H1 (cell line): ENCODE results near the gene NUTM1. TPM values are rescaled to one million over a fixed set of nuclear protein-coding genes. Genes with fewer than 3 reads are reported as not detected.

Source experiments
- NANOG ChIP-seq: IDR thresholded peaks from 2 replicates; pipeline ENCODE4 v1.6.1; 2011; ENCODE audit warnings: low read length, low read depth, mild to moderate bottlenecking, inconsistent platforms; ENCODE audit not compliant: insufficient read depth, poor library complexity, severe bottlenecking
- SIN3A ChIP-seq, 2 experiments: IDR thresholded peaks in 1 of 2; conservative IDR thresholded peaks in 1 of 2; 2 replicates each; pipeline ENCODE4 v1.6.1; 2011 to 2012; ENCODE audit warnings: low read length in 2 of 2, improper control_type of control experiment in 1 of 2, low read depth in 1 of 2, mild to moderate bottlenecking in 1 of 2
- SRF ChIP-seq: IDR thresholded peaks from 2 replicates; pipeline ENCODE4 v1.6.1; 2011; ENCODE audit warnings: mild to moderate bottlenecking, low read depth, low read length, moderate library complexity
- SUZ12 ChIP-seq: fragments of 200-600 bp; sonication (generic); IDR thresholded peaks from 2 replicates; pipeline ENCODE4 v1.6.1; 2012; ENCODE audit warnings: mild to moderate bottlenecking, inconsistent platforms, low read length, moderate library complexity, mixed read lengths
- polyA plus RNA-seq, 7 experiments: library from polyadenylated mRNA; depleted of rRNA in 3 of 7; stranded (reverse) in 5 of 7; unstranded in 2 of 7; fragments of >200 nt in 5 of 7; fragments of 200-250 nt in 2 of 7; gene quantifications; 1 replicate in 5 of 7; 2 replicates in 1 of 7; 4 replicates in 1 of 7; pipeline versions ENCODE4 v1.2.1 to v1.2.3, GENCODE V29; 2011 to 2013; ENCODE audit warnings: missing spikeins in 2 of 7, mixed read lengths in 2 of 7
- total RNA-seq: library from RNA; stranded (reverse); fragmentation: NEBNext Ultra II Directional; extraction: Animal tissue kit (Norgen Biotek cat#: 25700); gene quantifications from 2 replicates; pipeline ENCODE4 v1.2.1, GENCODE V29; 2021
- TF ChIP-seq, protein P1 (sequence below), 3 experiments: IDR thresholded peaks; 1 replicate in 2 of 3; 2 replicates in 1 of 3; pipeline versions ENCODE4 v1.5.1 to v1.6.1; 2011; ENCODE audit warnings: low read length in 3 of 3, mild to moderate bottlenecking in 3 of 3, inconsistent platforms in 2 of 3, low read depth in 1 of 3, moderate library complexity in 1 of 3; ENCODE audit not compliant: insufficient read depth in 1 of 3; ENCODE audit errors: control extremely low read depth in 1 of 3

The NUTM1 gene
- total and polyA plus RNA-seq, 2 of the 8 experiments (the other 6 are each of a cell fraction or from before 2014, with no cell fraction given): 0.39 to 0.60 TPM

DNA sequence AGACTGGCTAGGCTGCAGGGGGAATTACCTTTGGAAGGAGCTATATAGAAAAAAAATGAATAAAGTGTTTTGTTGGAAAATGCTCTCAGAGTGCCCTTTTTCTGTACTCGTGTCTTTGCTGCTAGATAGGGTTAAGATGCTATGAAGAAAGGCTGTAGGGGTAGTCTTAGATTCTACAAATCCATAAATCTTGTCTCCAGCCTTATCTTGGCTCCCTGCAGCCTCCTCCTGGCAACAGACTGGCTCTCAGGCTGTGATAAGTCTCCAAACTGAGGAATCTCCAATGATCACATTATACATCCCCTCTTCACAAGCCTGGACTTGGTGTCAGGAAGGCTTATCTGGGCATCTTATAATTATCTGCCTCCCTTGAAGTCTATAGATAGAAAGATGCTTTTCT lies 14.5 kb downstream of the NUTM1 start (continued):
- TF ChIP-seq, protein P1, sequence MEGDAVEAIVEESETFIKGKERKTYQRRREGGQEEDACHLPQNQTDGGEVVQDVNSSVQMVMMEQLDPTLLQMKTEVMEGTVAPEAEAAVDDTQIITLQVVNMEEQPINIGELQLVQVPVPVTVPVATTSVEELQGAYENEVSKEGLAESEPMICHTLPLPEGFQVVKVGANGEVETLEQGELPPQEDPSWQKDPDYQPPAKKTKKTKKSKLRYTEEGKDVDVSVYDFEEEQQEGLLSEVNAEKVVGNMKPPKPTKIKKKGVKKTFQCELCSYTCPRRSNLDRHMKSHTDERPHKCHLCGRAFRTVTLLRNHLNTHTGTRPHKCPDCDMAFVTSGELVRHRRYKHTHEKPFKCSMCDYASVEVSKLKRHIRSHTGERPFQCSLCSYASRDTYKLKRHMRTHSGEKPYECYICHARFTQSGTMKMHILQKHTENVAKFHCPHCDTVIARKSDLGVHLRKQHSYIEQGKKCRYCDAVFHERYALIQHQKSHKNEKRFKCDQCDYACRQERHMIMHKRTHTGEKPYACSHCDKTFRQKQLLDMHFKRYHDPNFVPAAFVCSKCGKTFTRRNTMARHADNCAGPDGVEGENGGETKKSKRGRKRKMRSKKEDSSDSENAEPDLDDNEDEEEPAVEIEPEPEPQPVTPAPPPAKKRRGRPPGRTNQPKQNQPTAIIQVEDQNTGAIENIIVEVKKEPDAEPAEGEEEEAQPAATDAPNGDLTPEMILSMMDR (IDR thresholded peaks at IDR 0.05; ENCODE audit: control extremely low read depth in 1 of 3, insufficient read depth in 1 of 3, low read depth in 1 of 3, low read length in 3 of 3): no peak
- TF ChIP-seq SIN3A (conservative IDR thresholded peaks at IDR 0.05 in 1 of 2, IDR thresholded peaks at IDR 0.05 in 1 of 2; ENCODE audit: low read depth in 1 of 2, low read length in 2 of 2) (no peak), NANOG (no peak), SRF (no peak), SUZ12 (no peak)
